ENCODE results near the gene FLT1.

Gene FLT1

DNA sequence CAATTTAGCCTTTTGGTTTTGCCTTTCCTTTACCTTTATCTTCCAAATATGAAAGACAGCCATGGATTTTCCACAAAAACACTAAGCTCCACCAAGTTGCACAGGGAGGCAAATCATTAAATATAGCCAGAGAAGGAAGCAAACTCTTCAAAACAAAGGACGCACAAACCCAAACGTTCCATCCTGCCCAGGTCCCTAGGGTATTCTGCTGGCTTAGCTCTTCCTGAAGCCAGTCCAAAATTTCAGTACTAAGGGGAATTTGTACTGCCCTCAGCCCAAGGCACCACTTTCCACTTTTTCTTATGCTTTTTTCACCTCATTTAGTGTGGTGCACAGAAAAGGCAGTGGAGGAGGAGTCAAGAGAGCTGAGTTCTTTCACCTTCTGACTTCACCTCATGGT lies 169.9 kb downstream of the FLT1 start:
- H3F3A ChIP-seq (ENCODE audit: control insufficient read depth, insufficient read depth) = no peaks in the 10 kb centered on the region
- H4K20me1 ChIP-seq (ENCODE audit: control insufficient read depth, insufficient read depth, low read depth, low read length) = no peaks in the 10 kb centered on the region
- H3K36me3 ChIP-seq (ENCODE audit: control insufficient read depth, low read length) = no peaks in the 10 kb centered on the region
- H3K4me2 ChIP-seq (ENCODE audit: low read length) = no peak overlapping the region
- H3K79me2 ChIP-seq (ENCODE audit: control insufficient read depth, low read length) = no peaks in the 10 kb centered on the region
- H3K9me3 ChIP-seq (ENCODE audit: control insufficient read depth, insufficient read depth, low read length) = no peaks in the 10 kb centered on the region
- no peak overlapping the region for H3K4me3 ChIP-seq (ENCODE audit: low read length)
- H3K27ac ChIP-seq (ENCODE audit: low read depth, low read length) = no peak overlapping the region
- H3K27me3 ChIP-seq (ENCODE audit: control insufficient read depth, low read length) = no peaks in the 10 kb centered on the region
- TF ChIP-seq, protein P1, sequence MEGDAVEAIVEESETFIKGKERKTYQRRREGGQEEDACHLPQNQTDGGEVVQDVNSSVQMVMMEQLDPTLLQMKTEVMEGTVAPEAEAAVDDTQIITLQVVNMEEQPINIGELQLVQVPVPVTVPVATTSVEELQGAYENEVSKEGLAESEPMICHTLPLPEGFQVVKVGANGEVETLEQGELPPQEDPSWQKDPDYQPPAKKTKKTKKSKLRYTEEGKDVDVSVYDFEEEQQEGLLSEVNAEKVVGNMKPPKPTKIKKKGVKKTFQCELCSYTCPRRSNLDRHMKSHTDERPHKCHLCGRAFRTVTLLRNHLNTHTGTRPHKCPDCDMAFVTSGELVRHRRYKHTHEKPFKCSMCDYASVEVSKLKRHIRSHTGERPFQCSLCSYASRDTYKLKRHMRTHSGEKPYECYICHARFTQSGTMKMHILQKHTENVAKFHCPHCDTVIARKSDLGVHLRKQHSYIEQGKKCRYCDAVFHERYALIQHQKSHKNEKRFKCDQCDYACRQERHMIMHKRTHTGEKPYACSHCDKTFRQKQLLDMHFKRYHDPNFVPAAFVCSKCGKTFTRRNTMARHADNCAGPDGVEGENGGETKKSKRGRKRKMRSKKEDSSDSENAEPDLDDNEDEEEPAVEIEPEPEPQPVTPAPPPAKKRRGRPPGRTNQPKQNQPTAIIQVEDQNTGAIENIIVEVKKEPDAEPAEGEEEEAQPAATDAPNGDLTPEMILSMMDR (IDR thresholded peaks at IDR 0.05; ENCODE audit: low read depth, low read length, poor library complexity, severe bottlenecking) = no peak
- no peak for TF ChIP-seq EZH2phosphoT487 (IDR thresholded peaks at IDR 0.05; ENCODE audit: borderline replicate concordance, low read length)
- H3K4me1 ChIP-seq (ENCODE audit: control insufficient read depth, low read length) = peaks cover 10% of the 10 kb centered on the region
- H3K9me2 ChIP-seq (replicated peaks; ENCODE audit: control insufficient read depth, low read length) = no peaks in the 10 kb centered on the region

DNA sequence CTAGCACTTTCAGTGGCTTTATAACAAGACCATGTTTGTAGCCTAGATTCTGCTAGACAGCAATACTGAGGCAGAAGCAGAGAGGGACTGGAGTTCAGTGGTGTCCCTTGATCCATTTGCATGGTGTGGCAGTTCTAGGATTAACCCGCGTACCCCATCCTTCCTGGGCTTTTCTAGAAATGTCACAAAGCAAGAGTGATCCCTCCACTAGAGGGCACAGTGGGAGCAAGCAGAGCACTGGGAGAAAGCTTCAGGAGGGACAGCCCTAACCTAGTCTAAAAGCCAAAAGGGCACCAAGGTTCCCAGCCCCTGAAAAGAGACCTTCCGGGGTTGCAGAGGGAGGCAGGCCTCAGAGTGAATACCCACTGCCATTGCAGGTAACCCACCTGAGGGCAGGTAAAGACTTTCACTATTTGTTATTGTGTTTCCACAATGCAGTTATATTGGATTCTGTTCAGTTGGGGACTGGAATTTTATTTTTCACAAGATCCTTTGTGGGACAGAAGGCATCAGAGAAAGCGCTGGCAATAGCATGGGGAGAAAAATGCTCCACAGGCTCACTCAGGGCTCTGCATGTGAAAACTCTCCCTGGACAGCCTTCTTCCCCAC lies 170.6 kb downstream of the FLT1 start:
- no peaks in the 10 kb centered on the region for H3K36me3 ChIP-seq (ENCODE audit: control insufficient read depth, low read length)
- no peaks in the 10 kb centered on the region for H4K20me1 ChIP-seq (ENCODE audit: control insufficient read depth, insufficient read depth, low read depth, low read length)
- H3K4me1 ChIP-seq (ENCODE audit: control insufficient read depth, low read length) = peaks cover 10% of the 10 kb centered on the region
- no peak overlapping the region for H3K27ac ChIP-seq (ENCODE audit: low read depth, low read length)
- H3K27me3 ChIP-seq (ENCODE audit: control insufficient read depth, low read length) = no peaks in the 10 kb centered on the region
- no peaks in the 10 kb centered on the region for H3K79me2 ChIP-seq (ENCODE audit: control insufficient read depth, low read length)
- H3K4me3 ChIP-seq (ENCODE audit: low read length) = no peak overlapping the region
- H3K9me3 ChIP-seq (ENCODE audit: control insufficient read depth, insufficient read depth, low read length) = no peaks in the 10 kb centered on the region
- H3K9me2 ChIP-seq (replicated peaks; ENCODE audit: control insufficient read depth, low read length) = no peaks in the 10 kb centered on the region
- TF ChIP-seq EZH2phosphoT487 (IDR thresholded peaks at IDR 0.05; ENCODE audit: borderline replicate concordance, low read length) = no peak
- TF ChIP-seq, protein P1 (IDR thresholded peaks at IDR 0.05; ENCODE audit: low read depth, low read length, poor library complexity, severe bottlenecking) = peak; percentile 85
- no peak overlapping the region for H3K4me2 ChIP-seq (ENCODE audit: low read length)
- no peaks in the 10 kb centered on the region for H3F3A ChIP-seq (ENCODE audit: control insufficient read depth, insufficient read depth)

DNA sequence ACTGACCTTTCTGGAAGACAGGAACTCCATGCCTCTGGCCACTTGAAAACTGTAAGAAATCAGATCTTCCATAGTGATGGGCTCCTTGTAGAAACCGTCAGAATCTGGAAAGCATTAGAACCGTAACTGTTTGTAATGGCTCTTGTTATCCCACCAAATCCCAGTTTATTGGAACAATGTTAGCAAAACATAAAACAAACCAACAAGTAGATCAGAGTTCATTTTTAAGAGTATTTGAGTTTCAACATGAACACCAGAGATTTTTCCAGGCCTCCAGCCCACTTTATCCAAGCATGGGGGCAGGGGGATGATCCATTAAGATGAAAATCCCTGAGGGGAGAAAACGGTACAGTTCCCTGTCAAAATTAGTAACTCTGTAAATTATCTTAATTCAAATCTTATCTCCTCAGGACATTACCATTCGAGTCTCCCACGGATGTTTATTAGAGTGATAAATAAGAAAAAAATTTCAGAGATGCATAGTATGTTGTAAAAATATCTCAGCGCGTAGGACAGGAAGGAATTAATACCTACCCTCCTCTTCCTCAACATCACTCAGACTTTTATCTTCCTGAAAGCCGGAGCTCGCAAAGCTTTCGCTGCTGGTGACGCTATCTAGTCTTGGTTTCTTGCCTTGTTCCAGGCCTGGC lies 172.5 kb downstream of the FLT1 start:
- no peak overlapping the region for H3K4me2 ChIP-seq (ENCODE audit: low read length)
- H4K20me1 ChIP-seq (ENCODE audit: control insufficient read depth, insufficient read depth, low read depth, low read length) = no peaks in the 10 kb centered on the region
- no peaks in the 10 kb centered on the region for H3K9me3 ChIP-seq (ENCODE audit: control insufficient read depth, insufficient read depth, low read length)
- peaks cover 10% of the 10 kb centered on the region for H3K4me1 ChIP-seq (ENCODE audit: control insufficient read depth, low read length)
- H3K27me3 ChIP-seq (ENCODE audit: control insufficient read depth, low read length) = no peaks in the 10 kb centered on the region
- no peaks in the 10 kb centered on the region for H3F3A ChIP-seq (ENCODE audit: control insufficient read depth, insufficient read depth)
- no peak overlapping the region for H3K27ac ChIP-seq (ENCODE audit: low read depth, low read length)
- H3K9me2 ChIP-seq (replicated peaks; ENCODE audit: control insufficient read depth, low read length) = no peaks in the 10 kb centered on the region
- no peak overlapping the region for H3K4me3 ChIP-seq (ENCODE audit: low read length)
- H3K36me3 ChIP-seq (ENCODE audit: control insufficient read depth, low read length) = no peaks in the 10 kb centered on the region
- no peaks in the 10 kb centered on the region for H3K79me2 ChIP-seq (ENCODE audit: control insufficient read depth, low read length)
- no peak for TF ChIP-seq EZH2phosphoT487 (IDR thresholded peaks at IDR 0.05; ENCODE audit: borderline replicate concordance, low read length)
- TF ChIP-seq, protein P1 (IDR thresholded peaks at IDR 0.05; ENCODE audit: low read depth, low read length, poor library complexity, severe bottlenecking) = no peak

All from DOHH2 (cell line).